HCT116 (cell line): ENCODE data around the gene HPCA.

Source experiments
- CTCF ChIP-seq, 3 experiments: fragments of 200-600 bp in 1 of 3; sonication (generic) in 1 of 3; IDR thresholded peaks in 2 of 3; conservative IDR thresholded peaks in 1 of 3; 2 replicates each; pipeline ENCODE4 v1.5.1; 2012 to 2017; ENCODE audit warnings: low read depth in 2 of 3, low read length in 2 of 3, antibody characterized with exemption in 1 of 3, borderline replicate concordance in 1 of 3, control low read depth in 1 of 3, mild to moderate bottlenecking in 1 of 3, mixed read lengths in 1 of 3, mixed run types in 1 of 3, moderate library complexity in 1 of 3; ENCODE audit not compliant: insufficient read depth in 1 of 3
- EZH2 ChIP-seq: fragments of 200-600 bp; sonication (generic); IDR thresholded peaks from 2 replicates; pipeline ENCODE4 v1.6.1; 2017; ENCODE audit warnings: antibody characterized with exemption, mixed run types
- POLR2AphosphoS5 ChIP-seq: IDR thresholded peaks from 2 replicates; pipeline ENCODE4 v1.6.1; 2011; ENCODE audit warnings: mild to moderate bottlenecking, low read depth, low read length, moderate library complexity
- RAD21 ChIP-seq: IDR thresholded peaks from 2 replicates; pipeline ENCODE4 v1.6.1; 2012; ENCODE audit warnings: low read depth, mild to moderate bottlenecking
- REST ChIP-seq: IDR thresholded peaks from 2 replicates; pipeline ENCODE4 v1.6.1; 2012; ENCODE audit warnings: low read depth
- SP1 ChIP-seq: IDR thresholded peaks from 2 replicates; pipeline ENCODE4 v1.6.1; 2012; ENCODE audit warnings: low read depth
- TF ChIP-seq, protein P1 (sequence below): IDR thresholded peaks from 2 replicates; pipeline ENCODE4 v1.6.1; 2012

GRCh38 chr1:32868806-32869455 lies 17.4 kb upstream of the HPCA start:
- TF ChIP-seq SP1 (no peak), EZH2 (no peak), REST (no peak), POLR2AphosphoS5 (no peak), CTCF (IDR thresholded peaks at IDR 0.05 in 2 of 3, conservative IDR thresholded peaks at IDR 0.05 in 1 of 3; ENCODE audit: borderline replicate concordance in 1 of 3, insufficient read depth in 1 of 3, low read depth in 2 of 3, low read length in 2 of 3) (no peak), RAD21 (no peak)
- TF ChIP-seq, protein P1, sequence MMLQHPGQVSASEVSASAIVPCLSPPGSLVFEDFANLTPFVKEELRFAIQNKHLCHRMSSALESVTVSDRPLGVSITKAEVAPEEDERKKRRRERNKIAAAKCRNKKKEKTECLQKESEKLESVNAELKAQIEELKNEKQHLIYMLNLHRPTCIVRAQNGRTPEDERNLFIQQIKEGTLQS: no peak
